Measurements from ENCODE around the gene SLC7A11. TPM values are rescaled to one million over a fixed set of nuclear protein-coding genes. Genes with fewer than 3 reads are reported as not detected.

Gene SLC7A11
- 1 to 10 TPM in 2 of 4 donors, under 1 TPM in 2; 0.22 to 5.6 (median 0.79) TPM for polyA plus RNA-seq
- long read RNA-seq, donor 1: 0 reads
- long read RNA-seq, donor 2: 0 reads
- long read RNA-seq, donor 3: 0 reads
- long read RNA-seq, donor 4: 0 reads
- long read RNA-seq, donor 5: 0 reads
- long read RNA-seq, donor 6: 0 reads
- long read RNA-seq, donor 7: 0 reads
- long read RNA-seq, donor 8: 0 reads
- long read RNA-seq, donor 9: 0 reads
- long read RNA-seq, donor 10: 0 reads

GRCh38 chr4:138242076-138242833, at the start of gene SLC7A11:
TSS of gene SLC7A11 (minus strand) at chr4:138242349. CDS start at chr4:138242069, 280 bp downstream.
- FAIRE-seq: peak; percentile 96
- H3K4me3 ChIP-seq (ENCODE audit: low read depth in 1 of 3, low read length in 3 of 3): peak within 1 kb of the TSS in 2 of 3 donors; percentile 25 to 34
- no peaks in the 10 kb centered on the region for H3K9me3 ChIP-seq (ENCODE audit: control insufficient read depth in 2 of 2, insufficient read depth in 1 of 2, low read depth in 1 of 2, low read length in 1 of 2)
- no peaks in the 10 kb centered on the region for H3K36me3 ChIP-seq (ENCODE audit: control insufficient read depth in 3 of 3, insufficient read depth in 2 of 3, low read depth in 1 of 3, low read length in 3 of 3)
- no peaks in the 10 kb centered on the region for H3K27me3 ChIP-seq (ENCODE audit: control insufficient read depth in 3 of 3, insufficient read depth in 3 of 3, low read length in 3 of 3)
- 2 to 10% (median 3%) methylated on average over 12 of the region's 12 CpGs for WGBS, 3 donors
- peak; percentile 89 to 90 for DNase-seq
- peaks cover 0 to 8% (median 2%) of the 10 kb centered on the region in 3 donors for H3K4me1 ChIP-seq (ENCODE audit: control insufficient read depth in 3 of 3, insufficient read depth in 2 of 3, low read depth in 1 of 3, low read length in 2 of 3)
- peak within 1 kb of the TSS; percentile 5 to 91 (median 61) for H3K27ac ChIP-seq (ENCODE audit: low read depth in 1 of 3, low read length in 2 of 3)

- no peak overlapping the region for H3K4me3 ChIP-seq (ENCODE audit: low read depth in 1 of 3, low read length in 3 of 3)
- 41 to 77% (median 60%) methylated on average over 3 of the region's 3 CpGs for WGBS, 3 donors
- H3K9me3 ChIP-seq (ENCODE audit: control insufficient read depth in 2 of 2, insufficient read depth in 1 of 2, low read depth in 1 of 2, low read length in 1 of 2): no peaks in the 10 kb centered on the region
- no peaks in the 10 kb centered on the region for H3K4me1 ChIP-seq (ENCODE audit: control insufficient read depth in 3 of 3, insufficient read depth in 2 of 3, low read depth in 1 of 3, low read length in 2 of 3)
- peak in 1 of 2 donors; percentile 9 for DNase-seq
- H3K36me3 ChIP-seq (ENCODE audit: control insufficient read depth in 3 of 3, insufficient read depth in 2 of 3, low read depth in 1 of 3, low read length in 3 of 3): no peaks in the 10 kb centered on the region
- no peak for FAIRE-seq
- H3K27ac ChIP-seq (ENCODE audit: low read depth in 1 of 3, low read length in 2 of 3): no peak overlapping the region
- no peaks in the 10 kb centered on the region for H3K27me3 ChIP-seq (ENCODE audit: control insufficient read depth in 3 of 3, insufficient read depth in 3 of 3, low read length in 3 of 3)
These were observed 49.3 kb upstream of the SLC7A11 start for GRCh38 chr4:138291431-138291830.

- WGBS, 3 donors: 96 to 100% (median 96%) methylated on average over 2 of the region's 2 CpGs
- H3K27ac ChIP-seq (ENCODE audit: low read depth in 1 of 3, low read length in 2 of 3): no peak overlapping the region
- no peaks in the 10 kb centered on the region for H3K4me1 ChIP-seq (ENCODE audit: control insufficient read depth in 3 of 3, insufficient read depth in 2 of 3, low read depth in 1 of 3, low read length in 2 of 3)
- no peaks in the 10 kb centered on the region for H3K27me3 ChIP-seq (ENCODE audit: control insufficient read depth in 3 of 3, insufficient read depth in 3 of 3, low read length in 3 of 3)
- no peak for FAIRE-seq
- no peak for DNase-seq
- no peaks in the 10 kb centered on the region for H3K9me3 ChIP-seq (ENCODE audit: control insufficient read depth in 2 of 2, insufficient read depth in 1 of 2, low read depth in 1 of 2, low read length in 1 of 2)
- H3K4me3 ChIP-seq (ENCODE audit: low read depth in 1 of 3, low read length in 3 of 3): no peak overlapping the region
- H3K36me3 ChIP-seq (ENCODE audit: control insufficient read depth in 3 of 3, insufficient read depth in 2 of 3, low read depth in 1 of 3, low read length in 3 of 3): no peaks in the 10 kb centered on the region
These were observed 48.7 kb upstream of the SLC7A11 start for GRCh38 chr4:138290805-138291204.

- DNase-seq (no peak), FAIRE-seq (no peak)
- H3K36me3 ChIP-seq (ENCODE audit: control insufficient read depth in 3 of 3, insufficient read depth in 2 of 3, low read depth in 1 of 3, low read length in 3 of 3): no peaks in the 10 kb centered on the region
- H3K27me3 ChIP-seq (ENCODE audit: control insufficient read depth in 3 of 3, insufficient read depth in 3 of 3, low read length in 3 of 3): no peaks in the 10 kb centered on the region
- WGBS, 3 donors: 90 to 94% (median 90%) methylated on average over 3 of the region's 3 CpGs
- H3K4me1 ChIP-seq (ENCODE audit: control insufficient read depth in 3 of 3, insufficient read depth in 2 of 3, low read depth in 1 of 3, low read length in 2 of 3): no peaks in the 10 kb centered on the region
- H3K9me3 ChIP-seq (ENCODE audit: control insufficient read depth in 2 of 2, insufficient read depth in 1 of 2, low read depth in 1 of 2, low read length in 1 of 2): no peaks in the 10 kb centered on the region
- no peak overlapping the region for H3K27ac ChIP-seq (ENCODE audit: low read depth in 1 of 3, low read length in 2 of 3)
- H3K4me3 ChIP-seq (ENCODE audit: low read depth in 1 of 3, low read length in 3 of 3): no peak overlapping the region
These were observed 37.1 kb upstream of the SLC7A11 start for GRCh38 chr4:138279286-138279685.

GRCh38 chr4:138277133-138277532, 35.0 kb upstream of the SLC7A11 start:
- H3K27me3 ChIP-seq (ENCODE audit: control insufficient read depth in 3 of 3, insufficient read depth in 3 of 3, low read length in 3 of 3): no peaks in the 10 kb centered on the region
- H3K4me3 ChIP-seq (ENCODE audit: low read depth in 1 of 3, low read length in 3 of 3): no peak overlapping the region
- no peak for DNase-seq
- no peaks in the 10 kb centered on the region for H3K4me1 ChIP-seq (ENCODE audit: control insufficient read depth in 3 of 3, insufficient read depth in 2 of 3, low read depth in 1 of 3, low read length in 2 of 3)
- H3K9me3 ChIP-seq (ENCODE audit: control insufficient read depth in 2 of 2, insufficient read depth in 1 of 2, low read depth in 1 of 2, low read length in 1 of 2): no peaks in the 10 kb centered on the region
- H3K27ac ChIP-seq (ENCODE audit: low read depth in 1 of 3, low read length in 2 of 3): no peak overlapping the region
- WGBS, 3 donors: 93 to 97% (median 96%) methylated on average over 2 of the region's 2 CpGs
- FAIRE-seq: no peak
- H3K36me3 ChIP-seq (ENCODE audit: control insufficient read depth in 3 of 3, insufficient read depth in 2 of 3, low read depth in 1 of 3, low read length in 3 of 3): no peaks in the 10 kb centered on the region

GRCh38 chr4:138275963-138276621, 33.9 kb upstream of the SLC7A11 start:
- no peak overlapping the region for H3K27ac ChIP-seq (ENCODE audit: low read depth in 1 of 3, low read length in 2 of 3)
- H3K4me1 ChIP-seq (ENCODE audit: control insufficient read depth in 3 of 3, insufficient read depth in 2 of 3, low read depth in 1 of 3, low read length in 2 of 3): no peaks in the 10 kb centered on the region
- FAIRE-seq (no peak), DNase-seq (no peak)
- 68 to 80% (median 79%) methylated on average over 3 of the region's 3 CpGs for WGBS, 3 donors
- no peaks in the 10 kb centered on the region for H3K27me3 ChIP-seq (ENCODE audit: control insufficient read depth in 3 of 3, insufficient read depth in 3 of 3, low read length in 3 of 3)
- no peaks in the 10 kb centered on the region for H3K36me3 ChIP-seq (ENCODE audit: control insufficient read depth in 3 of 3, insufficient read depth in 2 of 3, low read depth in 1 of 3, low read length in 3 of 3)
- H3K9me3 ChIP-seq (ENCODE audit: control insufficient read depth in 2 of 2, insufficient read depth in 1 of 2, low read depth in 1 of 2, low read length in 1 of 2): no peaks in the 10 kb centered on the region
- H3K4me3 ChIP-seq (ENCODE audit: low read depth in 1 of 3, low read length in 3 of 3): no peak overlapping the region

- no peak for FAIRE-seq
- WGBS, 3 donors: 95 to 98% (median 96%) methylated on average over 1 of the region's 1 CpG
These were observed 33.1 kb upstream of the SLC7A11 start for GRCh38 chr4:138275216-138275615.

GRCh38 chr4:138269175-138269574, 27.0 kb upstream of the SLC7A11 start:
- DNase-seq (no peak), FAIRE-seq (peak; percentile 30)
- Histone ChIP-seq H3K27ac (ENCODE audit: low read depth in 1 of 3, low read length in 2 of 3) (no peak overlapping the region), H3K36me3 (ENCODE audit: control insufficient read depth in 3 of 3, insufficient read depth in 2 of 3, low read depth in 1 of 3, low read length in 3 of 3) (no peaks in the 10 kb centered on the region), H3K9me3 (ENCODE audit: control insufficient read depth in 2 of 2, insufficient read depth in 1 of 2, low read depth in 1 of 2, low read length in 1 of 2) (peaks cover 0 to 2% of the 10 kb centered on the region in 2 donors), H3K4me1 (ENCODE audit: control insufficient read depth in 3 of 3, insufficient read depth in 2 of 3, low read depth in 1 of 3, low read length in 2 of 3) (no peaks in the 10 kb centered on the region), H3K4me3 (ENCODE audit: low read depth in 1 of 3, low read length in 3 of 3) (no peak overlapping the region), H3K27me3 (ENCODE audit: control insufficient read depth in 3 of 3, insufficient read depth in 3 of 3, low read length in 3 of 3) (no peaks in the 10 kb centered on the region)

More at GRCh38 chr4:138275216-138275615, 33.1 kb upstream of the SLC7A11 start:
- no peak overlapping the region for H3K4me3 ChIP-seq (ENCODE audit: low read depth in 1 of 3, low read length in 3 of 3)
- DNase-seq: no peak
- H3K4me1 ChIP-seq (ENCODE audit: control insufficient read depth in 3 of 3, insufficient read depth in 2 of 3, low read depth in 1 of 3, low read length in 2 of 3): no peaks in the 10 kb centered on the region
- no peak overlapping the region for H3K27ac ChIP-seq (ENCODE audit: low read depth in 1 of 3, low read length in 2 of 3)
- no peaks in the 10 kb centered on the region for H3K9me3 ChIP-seq (ENCODE audit: control insufficient read depth in 2 of 2, insufficient read depth in 1 of 2, low read depth in 1 of 2, low read length in 1 of 2)
- no peaks in the 10 kb centered on the region for H3K36me3 ChIP-seq (ENCODE audit: control insufficient read depth in 3 of 3, insufficient read depth in 2 of 3, low read depth in 1 of 3, low read length in 3 of 3)
- no peaks in the 10 kb centered on the region for H3K27me3 ChIP-seq (ENCODE audit: control insufficient read depth in 3 of 3, insufficient read depth in 3 of 3, low read length in 3 of 3)
